ENCODE measurements around the gene ZNF467.

ZNF467 gene

GRCh38 chr7:149783386-149784250 lies 10.2 kb upstream of the ZNF467 start:
- no peak for FAIRE-seq

DNA sequence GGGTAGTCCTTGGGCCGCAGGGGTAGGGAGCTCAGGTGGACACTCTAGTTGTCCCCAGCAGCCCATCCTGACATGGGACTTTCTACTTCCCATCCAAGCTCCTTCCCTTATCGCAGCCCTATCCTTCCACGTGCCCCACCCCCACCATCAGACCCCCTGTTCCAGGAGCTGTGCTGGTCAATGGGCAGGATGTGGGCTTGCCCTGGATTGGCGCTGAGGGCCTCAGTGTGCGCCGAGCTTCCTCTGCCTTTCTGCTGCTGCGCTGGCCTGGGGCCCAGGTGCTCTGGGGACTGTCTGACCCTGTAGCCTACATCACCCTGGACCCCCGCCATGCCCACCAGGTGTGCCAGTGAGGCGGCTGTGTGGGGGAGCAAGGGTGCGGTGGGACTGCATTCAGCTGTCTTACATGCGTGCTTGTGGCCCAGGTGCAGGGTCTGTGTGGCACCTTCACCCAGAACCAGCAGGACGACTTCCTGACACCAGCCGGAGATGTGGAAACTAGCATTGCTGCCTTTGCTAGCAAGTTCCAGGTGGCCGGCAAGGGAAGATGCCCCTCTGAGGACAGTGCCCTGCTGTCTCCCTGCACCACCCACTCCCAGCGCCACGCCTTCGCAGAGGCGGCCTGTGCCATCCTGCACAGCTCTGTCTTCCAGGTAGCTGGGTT lies 9.4 kb upstream of the ZNF467 start:
- no peak for FAIRE-seq

GRCh38 chr7:149781921-149782320 lies 8.5 kb upstream of the ZNF467 start:
- no peak for FAIRE-seq

DNA sequence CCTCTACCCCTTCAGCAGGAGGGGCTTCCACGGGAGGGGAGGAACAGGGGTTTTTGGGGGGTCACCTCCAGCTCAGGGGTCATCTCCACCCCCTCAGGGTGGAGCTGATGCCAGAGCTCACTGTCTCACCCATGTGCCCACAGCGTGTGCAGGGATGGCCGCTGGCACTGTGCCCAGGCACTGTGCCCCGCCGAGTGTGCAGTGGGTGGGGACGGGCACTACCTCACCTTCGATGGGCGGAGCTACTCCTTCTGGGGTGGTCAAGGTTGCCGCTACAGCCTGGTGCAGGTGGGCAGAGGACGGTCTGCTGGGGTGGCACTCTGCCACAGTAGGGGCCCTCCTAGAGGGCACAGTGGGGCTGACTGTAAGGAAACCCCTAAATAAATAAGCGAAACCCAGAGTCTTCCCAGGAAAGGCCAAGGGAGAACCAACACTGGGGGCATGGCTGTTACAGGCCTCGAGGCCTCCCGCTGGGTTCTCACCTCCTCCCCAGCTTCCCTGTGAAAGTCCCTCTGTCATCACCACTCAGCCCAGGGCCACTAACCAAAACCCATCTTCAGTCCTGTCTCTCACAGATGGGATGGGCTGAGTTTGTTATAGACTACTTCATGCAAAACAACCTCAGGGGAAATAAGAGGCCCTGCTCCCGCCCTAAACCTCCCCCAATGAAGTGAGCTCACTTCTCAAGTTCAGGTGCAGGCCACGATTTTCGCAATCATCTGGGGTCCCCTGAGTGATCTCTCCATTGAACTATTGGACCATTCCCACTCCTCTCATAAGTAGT lies 7.4 kb upstream of the ZNF467 start:
- no peak for FAIRE-seq

DNA sequence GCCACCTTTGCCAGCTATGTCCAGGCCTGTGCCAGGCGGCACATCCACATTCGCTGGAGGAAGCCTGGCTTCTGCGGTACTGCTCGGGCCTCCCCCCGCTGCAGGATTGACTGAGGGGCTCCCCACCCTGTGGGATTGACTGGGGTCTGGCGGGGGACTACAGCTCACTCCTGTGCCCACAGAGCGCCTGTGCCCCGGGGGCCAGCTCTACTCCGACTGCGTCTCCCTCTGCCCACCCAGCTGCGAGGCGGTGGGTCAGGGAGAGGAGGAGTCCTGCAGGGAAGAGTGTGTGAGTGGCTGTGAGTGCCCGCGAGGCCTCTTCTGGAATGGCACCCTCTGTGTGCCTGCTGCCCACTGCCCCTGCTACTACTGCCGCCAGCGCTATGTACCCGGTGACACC lies 6.7 kb upstream of the ZNF467 start:
- no peak for FAIRE-seq

GRCh38 chr7:149779502-149779805 lies 6.1 kb upstream of the ZNF467 start:
- FAIRE-seq, result no peak

- FAIRE-seq, result no peak
Observed at GRCh38 chr7:149778696-149779501, 5.5 kb upstream of the ZNF467 start.

- FAIRE-seq, result no peak
Observed at GRCh38 chr7:149778327-149778637, 4.9 kb upstream of the ZNF467 start.

- no peak for FAIRE-seq
Observed at GRCh38 chr7:149777551-149778326, 4.4 kb upstream of the ZNF467 start.

GRCh38 chr7:149776848-149777407 lies 3.5 kb upstream of the ZNF467 start:
- no peak for FAIRE-seq

DNA sequence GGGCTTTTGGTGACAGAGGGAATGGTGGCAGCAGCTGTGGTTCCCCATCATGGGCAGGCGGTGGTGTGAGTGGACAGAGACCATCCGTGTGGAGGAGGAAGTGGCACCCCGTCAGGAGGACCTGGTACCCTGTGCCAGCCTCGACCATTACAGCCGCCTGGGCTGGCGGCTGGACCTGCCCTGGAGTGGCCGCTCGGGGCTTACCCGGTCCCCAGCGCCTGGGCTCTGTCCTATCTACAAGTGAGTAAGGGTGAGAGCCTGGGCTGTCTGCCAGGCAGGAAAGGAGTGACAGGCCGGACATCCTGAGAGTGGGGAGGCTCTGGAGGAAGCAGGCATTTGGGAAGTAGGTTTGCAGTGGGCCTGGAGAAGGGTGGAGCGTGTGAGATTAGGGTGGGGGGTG lies 2.9 kb upstream of the ZNF467 start:
- FAIRE-seq, result no peak

DNA sequence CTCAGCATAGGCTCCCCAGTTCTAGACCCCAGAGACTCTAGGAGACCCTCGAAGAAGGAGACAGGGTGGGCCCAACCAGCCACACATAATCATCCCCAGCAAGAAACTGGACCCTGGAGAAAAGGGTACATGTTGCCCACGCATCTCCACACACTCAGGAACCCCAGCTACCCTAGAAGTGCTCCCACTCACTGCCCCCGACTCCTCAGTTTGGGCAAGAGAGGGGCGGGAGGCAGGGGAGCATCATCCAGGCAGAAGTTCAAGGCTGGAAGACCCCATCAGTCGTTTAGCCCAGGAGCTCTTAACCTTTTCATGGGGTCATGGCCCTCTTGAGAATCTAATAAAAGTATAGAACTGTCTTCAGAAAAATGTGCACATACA lies 1.8 kb upstream of the ZNF467 start:
- FAIRE-seq, result no peak

GRCh38 chr7:149774237-149775175 lies 1.1 kb upstream of the ZNF467 start:
- FAIRE-seq, result no peak

GRCh38 chr7:149772956-149773434 lies 393 bp downstream of the ZNF467 start:
- no peak for FAIRE-seq

GRCh38 chr7:149772241-149772955 lies 990 bp downstream of the ZNF467 start:
- no peak for FAIRE-seq

DNA sequence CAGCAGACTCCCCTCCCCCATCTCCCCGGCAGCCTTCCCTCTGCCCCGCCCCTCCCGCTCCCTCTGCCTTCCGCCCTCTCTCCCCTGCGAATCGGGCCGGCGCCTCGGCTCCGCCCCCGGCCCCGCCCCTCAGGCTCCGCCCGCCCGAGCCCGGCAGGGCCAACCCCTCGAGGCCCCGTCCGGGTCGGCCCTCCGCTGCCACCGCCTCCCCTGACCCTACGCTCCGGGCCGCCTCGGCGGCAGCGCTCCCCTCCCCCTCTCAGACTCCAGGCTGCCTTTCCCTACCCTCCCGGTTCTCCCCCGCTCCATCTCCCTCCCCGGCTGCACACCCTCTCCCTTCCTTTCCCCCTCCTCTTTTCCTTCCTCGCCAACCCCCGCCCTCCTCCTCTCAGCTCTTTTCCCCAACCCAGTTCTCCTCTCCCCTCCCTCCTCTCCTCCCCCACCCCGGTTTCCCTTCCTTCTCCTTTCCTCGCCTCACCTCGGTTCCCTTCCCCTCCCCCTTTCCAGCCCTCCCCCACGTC lies 1.6 kb downstream of the ZNF467 start:
- FAIRE-seq, result no peak

GRCh38 chr7:149770728-149771636 lies 2.4 kb downstream of the ZNF467 start:
- no peak for FAIRE-seq

- FAIRE-seq, result no peak
Observed at GRCh38 chr7:149769915-149770314, 3.5 kb downstream of the ZNF467 start.

GRCh38 chr7:149768931-149769330 lies 4.5 kb downstream of the ZNF467 start:
- no peak for FAIRE-seq

Data from TTC549 (cell line).